ENCODE measurements around the gene LRPAP1. TPM values are rescaled to one million over a fixed set of nuclear protein-coding genes. Genes with fewer than 3 reads are reported as not detected.

Gene LRPAP1
- total RNA-seq, 4 donors from 2014 or later = 168 to 320 (median 259) TPM

- H3K27me3 ChIP-seq = no peaks in the 10 kb centered on the region
Observed at GRCh38 chr4:3495204-3495975, 36.8 kb downstream of the LRPAP1 start.

DNA sequence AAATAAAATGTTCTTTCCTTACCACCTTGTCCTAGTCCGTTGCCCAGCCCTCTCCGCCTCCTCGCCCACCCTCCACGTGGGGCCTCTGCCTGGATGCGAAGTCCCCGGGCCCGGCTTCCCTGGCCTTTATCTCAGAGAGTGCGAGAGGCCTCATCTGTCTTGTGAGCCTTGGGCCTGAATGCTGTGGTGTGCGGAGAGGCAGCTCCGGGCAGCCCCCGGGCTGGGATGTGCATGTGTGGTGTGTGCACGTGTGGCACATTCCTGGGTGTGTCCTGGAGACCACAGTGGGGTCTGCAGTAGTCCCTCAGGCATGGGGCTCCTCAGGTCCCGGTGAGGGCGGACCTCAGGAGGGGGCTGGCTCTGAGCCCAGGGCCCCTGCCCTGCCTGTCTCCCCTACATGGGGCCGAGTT is 37.8 kb downstream of the LRPAP1 start:
- WGBS, 2 donors = 43 to 44% methylated on average over 9 of the region's 15 CpGs
- no peaks in the 10 kb centered on the region for H3K36me3 ChIP-seq
- H3K27me3 ChIP-seq = no peaks in the 10 kb centered on the region
- intact Hi-C loops (cut with DNase I) = no loop called here
- H3K4me1 ChIP-seq = no peaks in the 10 kb centered on the region
- no peak for DNase-seq
- TF ChIP-seq CTCF (IDR thresholded peaks at IDR 0.05) (no peak), POLR2A (IDR thresholded peaks at IDR 0.05) (no peak)
- H3K9me3 ChIP-seq = no peaks in the 10 kb centered on the region
- no peak overlapping the region for H3K27ac ChIP-seq
- no peak overlapping the region for H3K4me3 ChIP-seq (replicated peaks in 1 of 3)

More at GRCh38 chr4:3495204-3495975, 36.8 kb downstream of the LRPAP1 start:
- H3K4me3 ChIP-seq (replicated peaks in 1 of 3) = no peak overlapping the region
- no peaks in the 10 kb centered on the region for H3K36me3 ChIP-seq
- intact Hi-C loops (cut with DNase I) = no loop called here
- H3K9me3 ChIP-seq = no peaks in the 10 kb centered on the region
- no peak for DNase-seq
- WGBS, 2 donors = 73 to 80% methylated on average over 12 to 14 of the region's 28 CpGs
- H3K4me1 ChIP-seq = no peaks in the 10 kb centered on the region
- TF ChIP-seq CTCF (IDR thresholded peaks at IDR 0.05) (no peak), POLR2A (IDR thresholded peaks at IDR 0.05) (no peak)
- no peak overlapping the region for H3K27ac ChIP-seq

- intact Hi-C loops (cut with DNase I) = no loop called here
- DNase-seq = no peak
- Histone ChIP-seq H3K9me3 (no peaks in the 10 kb centered on the region), H3K4me1 (no peaks in the 10 kb centered on the region), H3K27me3 (no peaks in the 10 kb centered on the region), H3K36me3 (no peaks in the 10 kb centered on the region), H3K27ac (no peak overlapping the region), H3K4me3 (replicated peaks in 1 of 3) (no peak overlapping the region)
- no peak for TF ChIP-seq CTCF (IDR thresholded peaks at IDR 0.05)
- TF ChIP-seq POLR2A (IDR thresholded peaks at IDR 0.05) = no peak
- 56 to 61% methylated on average over 9 to 12 of the region's 20 CpGs for WGBS, 2 donors
Observed at GRCh38 chr4:3493720-3494461, 38.3 kb downstream of the LRPAP1 start.

DNA sequence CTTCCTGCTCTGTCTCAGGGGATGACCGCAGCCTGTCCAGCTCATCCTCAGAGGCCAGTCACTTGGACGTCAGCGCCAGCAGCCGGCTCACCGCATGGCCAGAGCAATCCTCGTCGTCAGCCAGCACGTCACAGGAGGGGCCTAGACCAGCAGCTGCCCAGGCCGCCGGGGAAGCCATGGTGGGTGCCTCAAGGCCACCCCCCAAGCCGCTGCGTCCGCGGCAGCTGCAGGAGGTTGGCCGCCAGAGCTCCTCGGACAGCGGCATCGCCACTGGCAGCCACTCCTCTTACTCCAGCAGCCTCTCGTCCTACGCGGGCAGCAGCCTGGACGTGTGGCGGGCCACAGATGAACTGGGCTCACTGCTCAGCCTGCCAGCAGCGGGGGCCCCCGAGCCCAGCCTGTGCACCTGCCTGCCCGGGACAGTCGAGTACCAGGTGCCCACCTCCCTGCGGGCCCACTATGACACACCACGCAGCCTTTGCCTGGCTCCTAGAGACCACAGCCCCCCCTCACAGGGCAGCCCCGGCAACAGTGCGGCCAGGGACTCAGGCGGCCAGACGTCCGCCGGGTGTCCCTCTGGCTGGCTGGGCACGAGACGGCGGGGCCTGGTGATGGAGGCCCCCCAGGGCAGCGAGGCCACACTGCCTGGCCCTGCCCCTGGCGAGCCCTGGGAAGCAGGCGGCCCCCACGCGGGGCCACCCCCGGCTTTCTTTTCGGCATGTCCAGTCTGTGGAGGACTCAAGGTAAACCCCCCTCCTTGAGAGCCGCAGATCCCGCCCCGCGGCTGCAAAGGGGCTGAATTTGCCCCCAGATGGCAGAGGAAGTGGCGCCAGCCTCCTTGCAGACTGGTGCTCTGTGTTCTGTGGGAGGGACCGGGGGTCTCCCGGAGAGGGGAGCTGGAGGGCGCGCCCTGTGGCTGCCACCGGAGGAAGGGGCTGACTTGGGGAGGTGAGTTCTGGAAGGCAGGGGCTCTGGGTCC is 39.2 kb downstream of the LRPAP1 start:
- intact Hi-C loops (cut with DNase I) = no loop called here
- H3K36me3 ChIP-seq = no peaks in the 10 kb centered on the region
- no peaks in the 10 kb centered on the region for H3K4me1 ChIP-seq
- 79 to 82% methylated on average over 20 to 30 of the region's 55 CpGs for WGBS, 2 donors
- DNase-seq = no peak
- no peak overlapping the region for H3K27ac ChIP-seq
- no peaks in the 10 kb centered on the region for H3K27me3 ChIP-seq
- no peak overlapping the region for H3K4me3 ChIP-seq (replicated peaks in 1 of 3)
- H3K9me3 ChIP-seq = no peaks in the 10 kb centered on the region
- TF ChIP-seq CTCF (IDR thresholded peaks at IDR 0.05) = no peak
- TF ChIP-seq POLR2A (IDR thresholded peaks at IDR 0.05) = no peak
